ENCODE measurements around the gene SNX10.

Gene SNX10

DNA sequence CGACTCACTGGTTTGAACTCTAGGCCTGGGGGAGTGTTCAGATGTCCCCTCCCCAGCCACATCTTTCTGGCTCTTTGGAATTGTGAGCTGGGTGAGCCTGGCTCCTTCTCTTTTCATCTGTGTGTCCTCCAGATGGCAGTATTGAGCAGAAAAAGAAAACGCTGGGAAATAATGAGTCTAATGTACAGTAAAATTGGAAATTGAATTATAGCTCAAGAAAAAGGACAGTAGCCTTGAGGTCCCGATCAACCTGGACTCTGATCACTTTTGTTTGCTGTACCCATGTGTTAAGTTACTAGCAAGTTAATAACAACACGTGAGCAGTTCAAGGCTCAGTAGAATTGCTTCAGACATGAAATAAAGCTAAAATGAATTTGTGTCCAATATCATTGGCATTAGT, 77.9 kb downstream of the SNX10 start:
- DNase-seq (ENCODE audit: low read depth): no peak

GRCh38 chr7:26370011-26370410, 78.3 kb downstream of the SNX10 start:
- DNase-seq (ENCODE audit: low read depth): no peak

GRCh38 chr7:26372249-26372648, 80.6 kb downstream of the SNX10 start:
- no peak for DNase-seq (ENCODE audit: low read depth)

DNA sequence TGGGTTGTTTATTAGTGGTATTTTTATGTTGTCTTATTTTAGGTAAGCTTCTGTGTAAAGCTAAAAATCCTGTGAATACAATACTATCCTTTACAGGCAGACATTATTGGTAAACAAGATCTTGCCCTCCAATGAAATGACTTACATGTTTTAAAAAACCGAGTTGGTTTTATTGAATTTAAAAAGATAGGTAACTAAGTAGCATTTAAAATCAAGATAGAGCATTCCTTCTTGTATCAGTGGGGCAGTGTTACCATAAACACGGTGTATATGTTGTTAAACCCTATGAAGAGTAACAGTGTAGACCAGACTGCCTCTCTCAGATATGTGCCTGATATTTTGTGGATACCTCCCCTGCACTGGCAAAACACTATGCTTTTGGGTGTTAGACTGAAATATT, 81.0 kb downstream of the SNX10 start:
- no peak for DNase-seq (ENCODE audit: low read depth)

DNA sequence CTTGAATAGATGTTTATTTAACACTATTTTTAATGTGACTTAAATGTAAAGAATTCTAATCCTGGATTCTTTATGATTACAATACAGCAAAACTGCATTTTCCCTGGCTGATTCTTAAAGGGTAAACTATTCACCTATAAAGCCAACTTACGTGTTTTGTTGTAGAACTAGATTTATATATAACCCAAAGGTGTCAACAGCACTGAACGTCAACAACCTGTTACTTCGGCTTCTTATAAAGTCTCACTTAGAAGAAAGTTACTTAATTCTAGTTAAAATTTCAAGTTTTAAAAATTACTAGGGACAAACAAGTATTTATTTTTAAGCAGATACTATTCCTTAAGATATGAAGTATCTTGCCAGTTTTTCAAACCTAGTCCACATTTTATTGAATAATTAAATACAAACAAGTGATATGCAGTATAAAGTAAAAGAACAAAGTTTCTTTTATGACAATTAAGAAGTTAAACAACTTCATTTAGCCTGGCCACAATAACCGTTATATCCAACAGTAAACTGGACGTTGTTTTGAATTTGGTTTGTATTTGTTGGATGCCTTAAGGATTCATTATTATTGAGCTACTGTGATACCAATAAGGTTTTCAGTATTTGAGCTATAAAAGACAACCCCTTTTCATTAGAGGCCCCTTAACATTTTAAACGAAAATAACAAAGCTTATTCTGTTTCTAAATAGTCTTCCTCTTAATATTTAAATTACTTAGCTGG, 83.1 kb downstream of the SNX10 start:
- no peak for DNase-seq (ENCODE audit: low read depth)

- no peak for DNase-seq (ENCODE audit: low read depth)
Observed at GRCh38 chr7:26375726-26376174, 84.1 kb downstream of the SNX10 start.

DNA sequence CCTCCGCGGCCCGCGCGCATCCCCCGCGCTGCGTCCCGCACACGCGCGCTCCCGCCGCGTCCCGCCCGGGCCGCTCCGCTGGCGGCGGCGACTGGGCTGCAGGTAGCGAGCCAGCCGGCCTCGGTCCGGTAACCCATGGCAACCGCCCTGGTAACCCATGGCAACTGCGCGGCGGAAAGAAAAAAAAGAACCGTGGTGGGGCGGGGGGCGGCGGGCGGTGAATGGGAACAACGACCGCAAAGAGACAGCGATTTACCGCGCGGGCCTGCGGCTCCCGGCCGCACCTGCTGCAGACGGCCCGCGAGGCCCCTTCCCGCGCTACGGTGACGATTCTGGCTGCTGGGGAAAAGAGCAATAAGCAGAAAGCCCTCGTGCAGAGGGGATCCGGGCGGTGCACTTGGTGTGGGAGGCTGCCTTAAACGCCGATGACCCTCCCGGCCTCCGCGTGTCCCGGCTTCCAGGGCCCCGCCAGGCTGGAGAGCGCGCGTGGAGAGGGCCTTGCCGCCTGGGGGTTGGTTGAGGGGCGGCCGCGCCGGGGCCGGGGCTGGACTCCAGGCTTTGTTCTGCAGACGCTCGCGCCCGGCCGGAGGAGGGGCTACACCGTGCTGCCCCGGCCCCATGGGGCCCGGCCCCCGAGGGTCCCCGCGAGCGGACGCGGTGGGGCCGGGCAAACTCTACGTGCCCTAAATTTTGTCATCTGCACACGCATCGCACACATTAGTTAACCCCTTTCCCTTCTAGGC, 84.7 kb downstream of the SNX10 start:
- DNase-seq (ENCODE audit: low read depth): no peak

GRCh38 chr7:26378016-26378415, 86.4 kb downstream of the SNX10 start:
- no peak for DNase-seq (ENCODE audit: low read depth)

DNA sequence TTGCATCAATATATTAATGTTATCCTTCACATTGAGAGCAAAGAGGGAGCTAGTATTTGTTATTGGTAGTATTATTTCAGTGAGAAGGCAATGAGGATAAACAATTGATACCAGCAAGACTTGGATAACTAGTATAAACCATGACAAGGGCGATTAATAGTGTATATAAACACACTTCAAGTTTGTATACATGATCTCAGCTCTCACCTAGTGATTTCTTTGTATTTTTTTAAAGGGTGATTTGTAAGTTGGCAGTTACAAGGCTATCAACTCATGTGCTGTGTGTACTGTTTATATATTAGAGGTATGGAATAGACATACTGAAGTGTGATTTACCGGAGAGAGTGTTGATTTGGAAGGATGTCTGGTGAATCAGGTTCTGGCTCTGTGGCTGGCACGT, 88.0 kb downstream of the SNX10 start:
- DNase-seq (ENCODE audit: low read depth): no peak

- DNase-seq (ENCODE audit: low read depth): no peak
Observed at GRCh38 chr7:26381476-26382353, 90.1 kb downstream of the SNX10 start.

DNA sequence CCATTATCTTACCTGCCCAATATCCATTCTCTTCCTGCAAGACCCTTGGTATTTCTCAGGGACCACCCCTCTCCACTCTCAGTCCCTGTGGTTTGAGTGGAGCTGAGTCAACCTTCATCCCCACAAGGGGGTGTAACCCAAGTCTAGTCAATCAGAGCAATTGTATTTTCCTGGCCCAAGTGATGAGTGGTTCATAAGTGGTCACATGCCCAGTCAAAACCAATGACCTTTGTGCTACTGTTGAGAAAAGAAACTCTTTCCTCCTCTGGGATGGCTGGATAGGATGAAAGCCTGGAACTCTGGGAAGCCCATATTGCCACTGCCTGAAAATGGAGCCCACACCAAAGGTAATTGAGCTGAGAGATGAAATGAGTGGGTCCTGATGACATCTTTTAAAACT, 93.6 kb downstream of the SNX10 start:
- DNase-seq (ENCODE audit: low read depth): no peak

- DNase-seq (ENCODE audit: low read depth): no peak
Observed at GRCh38 chr7:26387731-26388130, 96.1 kb downstream of the SNX10 start.

- DNase-seq (ENCODE audit: low read depth): no peak
Observed at GRCh38 chr7:26388256-26388655, 96.6 kb downstream of the SNX10 start.

DNA sequence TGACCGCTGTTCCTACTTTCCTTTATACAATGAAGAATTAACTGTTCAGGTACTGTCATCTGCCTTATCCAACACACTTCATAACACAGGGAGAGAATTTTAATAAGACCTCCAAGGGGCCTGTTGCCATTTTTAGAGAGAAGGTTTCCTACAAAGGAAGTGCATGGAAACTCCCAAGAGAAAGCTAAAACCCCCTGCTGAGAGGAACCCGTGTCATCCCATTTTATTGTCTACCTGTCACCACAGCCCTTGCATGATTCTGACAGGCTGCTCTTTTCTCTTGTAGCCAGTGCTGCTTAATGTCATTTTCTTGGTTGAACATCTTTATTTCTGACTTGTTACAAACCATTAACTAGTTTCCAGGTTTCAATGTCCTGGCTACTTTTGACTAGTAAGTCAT, 98.4 kb downstream of the SNX10 start:
- no peak for DNase-seq (ENCODE audit: low read depth)

GRCh38 chr7:26393818-26394217, 102.2 kb downstream of the SNX10 start:
- DNase-seq (ENCODE audit: low read depth): no peak

DNA sequence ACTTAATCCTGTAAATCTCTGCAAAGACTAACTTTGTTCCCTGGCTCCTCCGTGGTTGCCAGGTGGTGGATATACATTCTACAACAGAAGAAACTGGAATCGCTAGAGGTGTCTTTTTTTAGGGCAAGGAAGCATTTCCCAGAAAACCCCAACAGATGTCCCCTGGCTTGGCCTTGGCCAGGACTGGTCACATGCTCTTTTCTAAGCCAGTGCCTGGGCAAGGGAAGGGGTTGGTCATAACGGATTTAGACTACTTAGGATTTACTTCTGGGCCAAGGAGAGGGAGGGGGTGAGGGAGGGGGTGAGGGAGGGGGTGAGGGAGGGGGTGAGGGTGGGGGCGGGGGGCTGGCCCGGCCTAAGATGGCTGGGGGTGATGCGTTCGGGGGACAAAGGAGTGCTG, 105.7 kb downstream of the SNX10 start:
- DNase-seq (ENCODE audit: low read depth): no peak

DNA sequence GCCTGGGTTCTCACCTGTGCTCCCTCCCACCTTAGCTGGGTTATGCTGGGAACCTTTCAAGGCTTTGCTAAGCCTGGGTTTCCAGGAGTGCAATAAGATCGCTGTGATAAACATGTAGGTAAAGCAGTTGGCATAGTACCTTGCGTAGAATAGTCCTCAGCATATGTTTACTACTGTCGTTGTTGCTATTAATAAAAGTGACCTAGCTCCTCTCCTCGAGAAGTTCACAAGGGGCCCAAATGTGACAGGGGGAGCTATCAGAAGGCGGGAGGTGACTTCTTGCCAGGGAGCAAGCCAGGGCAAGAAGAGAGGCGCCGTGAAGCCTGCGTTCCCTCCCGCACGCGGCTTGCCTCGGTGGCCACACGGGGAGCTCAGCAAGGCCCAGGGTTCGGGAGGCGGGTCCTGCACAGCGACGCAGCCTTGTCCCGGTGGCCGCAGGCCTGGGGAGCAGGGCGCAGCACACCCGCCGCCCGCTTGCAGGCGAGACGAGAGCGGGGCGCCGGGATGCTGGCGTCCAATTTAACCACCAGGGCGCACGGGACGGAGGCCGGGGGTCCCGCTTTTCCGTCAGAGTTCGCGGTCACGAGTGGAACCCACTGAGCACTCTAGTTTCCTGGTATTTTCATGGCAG, 106.2 kb downstream of the SNX10 start:
- no peak for DNase-seq (ENCODE audit: low read depth)

GRCh38 chr7:26398427-26398755, 106.7 kb downstream of the SNX10 start:
- no peak for DNase-seq (ENCODE audit: low read depth)

DNA sequence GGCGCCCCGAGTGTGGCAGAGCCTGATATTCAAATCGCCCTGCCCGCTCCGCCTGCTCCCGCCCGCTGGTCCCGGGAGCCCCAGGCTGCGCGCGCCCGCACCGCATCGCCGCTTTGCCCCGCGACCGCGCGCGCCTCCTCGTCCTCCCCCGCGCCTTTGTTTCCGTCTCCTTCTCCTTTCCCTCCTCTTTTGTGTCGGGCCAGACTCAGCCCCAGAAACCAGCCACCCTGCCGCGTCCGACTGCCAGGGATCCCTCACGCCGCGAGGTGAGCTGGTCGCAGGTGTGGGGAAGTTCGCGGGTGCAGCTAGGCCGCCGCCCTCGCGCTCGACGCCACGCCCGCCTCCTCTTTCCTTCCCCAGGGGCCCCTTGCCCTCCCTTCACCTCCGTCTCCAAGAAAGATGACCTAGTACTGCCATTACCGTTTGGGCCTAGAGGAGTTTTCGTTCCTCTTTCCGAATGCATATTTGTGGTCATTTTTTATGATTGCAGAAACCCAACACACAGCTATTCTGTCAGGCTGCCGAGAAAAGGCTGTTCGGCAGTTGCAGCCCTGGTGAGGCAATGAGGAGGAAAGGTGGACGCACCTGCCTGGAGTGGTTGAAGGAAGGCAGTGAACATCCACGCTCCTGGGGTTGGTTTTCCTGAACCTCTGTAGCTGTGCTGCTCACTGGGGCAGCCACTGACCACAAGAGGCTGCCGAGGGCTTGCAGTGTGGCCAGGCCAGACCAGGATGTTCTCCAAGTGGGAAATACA, 107.3 kb downstream of the SNX10 start:
- DNase-seq (ENCODE audit: low read depth): no peak

DNA sequence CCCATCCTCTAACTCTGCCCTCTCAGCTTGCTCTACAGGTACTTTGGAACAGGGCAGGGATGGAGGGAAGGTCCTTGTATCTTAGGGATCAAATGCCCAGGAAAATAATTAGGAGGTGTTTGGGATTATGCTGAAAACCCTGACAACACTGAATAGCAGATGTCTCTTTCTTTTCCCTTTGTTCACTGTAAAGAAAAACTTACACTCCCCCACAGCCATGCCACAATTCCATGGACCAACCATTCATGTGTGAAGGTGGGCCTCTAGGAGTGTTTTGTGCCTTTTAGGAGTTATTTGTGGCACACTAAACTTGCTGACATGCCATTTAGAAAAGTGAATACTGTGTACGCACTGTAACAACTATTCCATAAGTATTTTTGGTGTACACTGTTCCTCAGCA, 108.1 kb downstream of the SNX10 start:
- DNase-seq (ENCODE audit: low read depth): no peak

DNA sequence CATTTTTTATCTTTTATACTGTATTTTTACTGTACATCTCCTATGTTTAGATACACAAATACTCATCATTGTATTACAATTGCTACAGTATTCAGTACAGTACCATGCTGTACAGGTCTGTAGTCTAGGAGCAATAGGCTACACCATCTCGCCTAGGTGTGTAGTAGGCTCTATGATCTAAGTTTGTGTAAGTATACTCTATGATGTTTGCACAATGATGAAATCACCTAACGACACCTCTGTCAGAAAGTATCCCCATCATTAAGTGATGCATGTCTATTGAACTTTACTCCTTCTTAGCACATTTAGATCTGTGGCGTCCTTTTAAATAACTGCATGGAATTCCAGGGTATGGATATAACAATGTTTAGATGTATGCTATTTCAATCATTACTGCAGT, 112.0 kb downstream of the SNX10 start:
- DNase-seq (ENCODE audit: low read depth): no peak

Data from stimulated activated CD8-positive, alpha-beta memory T cell treated with anti-CD3 and anti-CD28 coated beads, Interleukin-7, amount 100 ng/mL, for 24 hours (primary cell).